Stimulated activated naive CD4-positive, alpha-beta T cell treated with Interleukin-2 at 50 U/mL for 16 hours (primary cell): Measurements from ENCODE around the gene TMEM242.
"Not testable (repeated sequence)": the region's sequence is repeated elsewhere in the genome, so short reads cannot be mapped to it uniquely, and the experiment has no call there.

Source experiments
- DNase-seq: peaks from one replicate; lab custom pipeline; 2025; lab: John Stamatoyannopoulos, UW

Gene TMEM242

GRCh38 chr6:157323966-157324300, 614 bp upstream of the TMEM242 start:
- DNase-seq, result no peak

GRCh38 chr6:157322792-157323254, 496 bp downstream of the TMEM242 start:
- DNase-seq, result no peak

GRCh38 chr6:157316871-157317814, 6.2 kb downstream of the TMEM242 start:
- DNase-seq, result no peak

GRCh38 chr6:157314705-157315321, 8.5 kb downstream of the TMEM242 start:
- DNase-seq, result no peak

DNA sequence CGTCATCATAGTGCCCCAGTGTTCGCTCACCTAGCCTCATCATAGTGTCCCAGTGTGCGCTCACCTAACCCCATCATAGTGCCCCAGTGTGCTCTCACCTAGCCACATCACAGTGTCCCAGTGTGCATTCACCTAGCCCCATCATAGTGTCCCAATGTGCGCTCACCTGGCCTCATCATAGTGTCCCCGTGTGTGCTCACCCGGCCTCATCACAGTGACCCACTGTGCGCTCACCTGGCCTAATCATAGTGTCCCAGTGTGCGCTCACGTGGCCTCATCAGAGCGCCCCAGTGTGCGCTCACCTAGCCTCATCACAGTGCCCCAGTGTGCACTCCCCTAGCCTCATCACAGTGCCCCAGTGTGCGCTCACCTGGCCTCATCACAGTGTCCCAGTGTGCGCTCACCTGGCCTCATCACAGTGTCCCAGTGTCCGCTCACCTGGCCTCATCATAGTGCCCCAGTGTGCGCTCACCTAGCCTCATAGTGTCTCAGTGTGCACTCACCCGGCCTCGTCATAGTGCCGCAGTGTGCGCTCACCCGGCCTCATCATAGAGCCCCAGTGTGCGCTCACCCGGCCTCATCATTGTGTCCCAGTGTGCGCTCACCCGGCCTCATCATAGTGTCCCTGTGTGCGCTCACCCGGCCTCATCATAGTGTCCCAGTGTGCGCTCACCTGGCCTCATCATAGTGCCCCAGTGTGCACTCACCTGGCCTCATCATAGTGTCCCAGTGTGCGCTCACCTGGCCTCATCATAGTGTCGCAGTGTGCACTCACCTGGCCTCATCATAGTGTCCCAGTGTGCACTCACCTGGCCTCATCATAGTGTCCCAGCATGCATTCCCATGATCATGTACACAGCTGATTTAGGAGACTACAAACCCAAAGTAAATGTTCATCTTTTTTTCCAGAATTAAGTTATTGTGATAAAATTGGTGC, 9.5 kb downstream of the TMEM242 start:
- DNase-seq, result no peak

DNA sequence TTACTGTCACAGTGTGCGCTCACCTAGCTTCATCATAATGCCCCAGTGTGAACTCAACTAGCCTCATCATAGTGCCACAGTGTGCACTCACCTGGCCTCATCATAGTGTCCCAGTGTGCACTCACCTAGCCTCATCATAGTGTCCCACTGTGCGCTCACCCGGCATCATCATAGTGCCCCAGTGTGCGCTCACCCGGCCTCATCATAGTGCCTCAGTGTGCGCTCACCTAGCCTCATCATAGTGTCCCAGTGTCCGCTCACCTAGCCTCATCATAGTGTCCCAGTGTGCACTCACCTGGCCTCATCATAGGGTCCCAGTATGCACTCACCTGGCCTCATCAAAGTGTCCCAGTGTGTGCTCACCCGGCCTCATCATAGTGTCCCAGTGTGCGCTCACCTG, 10.6 kb downstream of the TMEM242 start:
- DNase-seq, result no peak

DNA sequence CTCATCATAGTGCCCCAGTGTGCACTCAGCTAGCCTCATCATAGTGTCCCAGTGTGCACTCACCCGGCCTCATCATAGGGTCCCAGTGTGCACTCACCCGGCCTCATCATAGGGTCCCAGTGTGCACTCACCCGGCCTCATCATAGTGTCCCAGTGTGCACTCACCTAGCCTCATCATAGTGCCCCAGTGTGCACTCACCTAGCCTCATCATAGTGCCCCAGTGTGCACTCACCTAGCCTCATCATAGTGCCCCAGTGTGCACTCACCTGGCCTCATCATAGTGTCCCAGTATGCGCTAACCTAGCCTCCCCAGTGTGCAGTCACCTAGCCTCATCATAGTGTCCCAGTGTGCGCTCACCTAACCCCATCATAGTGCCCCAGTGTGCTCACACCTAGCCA, 12.6 kb downstream of the TMEM242 start:
- not testable (repeated sequence) for DNase-seq

- no peak for DNase-seq
Measured at GRCh38 chr6:157307661-157308060, 15.7 kb downstream of the TMEM242 start.

DNA sequence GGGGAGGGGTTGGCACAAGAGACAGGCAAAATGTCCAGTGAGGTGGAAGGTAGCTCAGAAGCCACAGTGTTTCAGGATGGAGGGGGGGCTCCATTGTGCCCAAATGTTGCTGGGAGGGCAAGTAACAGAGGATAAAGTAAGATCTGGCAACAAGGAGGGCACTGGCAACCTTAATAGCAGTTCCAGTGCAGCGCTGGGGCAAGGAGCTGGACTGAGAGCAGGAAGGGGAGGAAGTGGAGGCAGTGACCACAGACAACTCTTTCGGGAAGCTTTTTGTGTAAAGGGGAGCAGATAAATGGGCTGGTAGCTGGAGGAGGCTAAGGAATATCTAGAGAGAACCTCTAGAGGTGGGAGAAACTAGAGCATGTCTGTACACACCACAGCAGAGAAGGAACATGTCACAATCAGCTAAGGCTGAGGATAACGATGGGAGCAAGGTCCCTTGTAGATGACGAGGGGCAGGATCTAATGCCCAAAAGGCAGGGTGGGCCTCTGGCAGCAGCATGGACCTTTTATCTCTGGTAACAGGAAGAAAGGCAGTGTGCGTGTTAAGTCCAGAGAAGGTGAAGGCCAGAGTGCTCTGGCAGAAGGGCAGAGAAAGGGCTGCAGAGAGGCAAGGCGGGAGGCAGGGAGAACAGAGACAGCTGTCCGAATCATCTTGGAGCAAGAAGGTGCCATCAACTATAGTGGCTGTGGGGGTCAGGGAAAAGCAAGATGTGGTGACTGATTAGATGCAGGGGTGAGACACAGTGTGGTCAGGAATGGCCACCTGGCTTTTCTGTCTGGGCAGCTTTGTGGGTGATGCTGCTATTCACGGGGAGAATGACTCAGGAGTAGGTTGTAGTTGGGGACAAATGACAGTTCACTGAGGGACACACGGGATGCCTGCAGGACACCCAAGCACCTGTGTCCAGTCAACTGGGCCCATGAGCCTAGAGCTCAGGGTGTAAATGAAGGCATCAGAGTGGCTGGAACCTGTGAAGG, 17.4 kb downstream of the TMEM242 start:
- DNase-seq, result no peak

DNA sequence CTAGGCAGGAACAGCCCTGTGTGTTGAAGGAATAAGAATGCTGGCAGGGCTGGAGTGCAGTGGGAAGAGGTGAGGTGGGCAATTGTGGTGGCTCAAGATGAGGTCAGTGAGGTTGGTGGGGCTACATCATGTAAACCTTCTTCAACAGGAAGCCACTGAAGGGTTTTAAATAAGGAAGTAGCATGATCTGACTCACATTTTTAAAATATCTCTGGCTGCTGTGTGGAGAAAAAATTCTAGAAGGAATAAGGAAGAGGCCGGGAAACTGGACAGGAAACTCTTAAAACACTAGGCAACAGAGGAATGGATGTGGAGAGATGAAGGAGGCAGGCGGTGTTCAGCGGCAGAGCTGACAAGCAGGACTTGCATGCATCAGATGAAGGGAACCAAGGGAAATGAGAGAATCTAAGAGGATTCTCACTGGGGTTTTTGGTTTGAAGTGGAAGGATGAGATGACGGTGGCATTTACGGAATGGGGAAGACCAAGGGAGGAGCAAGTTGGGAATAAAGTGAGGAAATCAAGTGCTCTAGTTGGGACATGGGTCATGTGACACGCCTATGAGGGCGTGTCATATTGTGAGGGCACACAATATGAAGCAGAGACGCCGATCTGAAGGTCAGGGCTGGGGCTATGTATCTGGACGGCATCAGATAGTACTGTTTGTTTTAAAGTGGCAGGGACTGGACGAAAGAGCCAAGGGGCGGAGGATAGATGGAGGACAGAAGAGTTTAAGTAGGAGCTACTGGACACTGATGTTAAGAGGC, 18.2 kb downstream of the TMEM242 start:
- no peak for DNase-seq

GRCh38 chr6:157302736-157303135, 20.6 kb downstream of the TMEM242 start:
- DNase-seq, result no peak

DNA sequence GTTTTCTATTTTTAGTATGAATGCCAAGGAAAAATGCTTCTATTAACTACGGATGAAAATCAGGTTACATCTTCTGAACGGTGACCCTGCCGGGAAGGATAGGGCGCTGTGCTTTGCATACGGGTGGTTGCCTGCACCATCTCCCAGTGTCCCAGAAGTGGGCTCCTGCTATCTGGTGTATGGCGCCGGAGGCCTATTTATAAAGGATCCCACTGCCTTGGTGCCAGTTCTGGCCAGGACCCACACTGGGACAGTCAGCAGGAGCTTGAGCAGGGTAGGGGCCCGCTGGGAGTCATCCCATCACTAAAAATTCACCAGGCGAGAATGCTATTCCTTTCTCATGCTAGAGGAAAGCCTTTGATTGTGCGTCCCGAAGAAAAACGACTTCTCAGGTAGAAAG, 22.9 kb downstream of the TMEM242 start:
- no peak for DNase-seq

DNA sequence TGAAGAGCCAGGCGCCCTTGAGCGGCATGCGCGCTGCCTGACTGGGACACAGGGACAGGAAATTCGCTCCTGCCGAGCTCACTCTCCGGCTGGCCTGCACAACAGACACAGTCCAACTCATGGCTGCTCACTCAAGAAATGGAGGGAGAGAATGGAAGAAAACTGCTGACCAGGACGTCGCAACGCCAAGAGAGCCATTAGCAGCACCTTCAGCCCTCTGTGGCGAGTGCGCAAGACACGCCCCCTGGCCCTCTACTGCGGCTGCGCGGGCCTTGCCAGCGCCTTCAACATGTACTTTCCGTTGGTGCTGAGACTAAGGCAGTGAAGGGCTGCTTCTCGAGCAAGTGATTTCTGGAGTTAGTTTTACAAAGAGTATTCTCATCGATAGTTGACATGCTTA, 23.3 kb downstream of the TMEM242 start:
- no peak for DNase-seq

DNA sequence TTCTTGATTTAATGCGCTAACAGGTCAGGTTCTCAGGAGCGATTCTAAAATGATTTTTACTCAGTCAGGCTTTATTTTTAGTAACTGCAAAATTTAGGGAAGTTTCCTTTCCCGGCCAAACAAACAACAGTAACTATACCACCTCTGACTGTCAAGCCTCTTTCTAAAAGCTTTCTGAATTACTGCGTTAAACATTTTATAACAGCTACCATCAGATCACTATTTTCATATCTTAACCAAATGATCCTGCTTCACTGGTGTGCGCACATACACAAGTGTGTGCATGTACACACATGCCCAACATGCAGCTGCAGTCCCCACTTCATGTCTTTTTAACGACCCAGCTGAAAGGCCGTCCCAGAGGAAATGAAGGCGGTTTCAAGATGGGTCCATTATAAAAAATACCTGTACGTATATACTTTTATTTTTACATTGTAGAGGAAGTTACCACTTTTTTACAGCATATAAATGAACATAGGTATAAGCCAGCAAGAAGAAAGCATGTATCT, 25.0 kb downstream of the TMEM242 start:
- DNase-seq, result no peak

- no peak for DNase-seq
Measured at GRCh38 chr6:157294654-157295053, 28.7 kb downstream of the TMEM242 start.

- no peak for DNase-seq
Measured at GRCh38 chr6:157293780-157294179, 29.5 kb downstream of the TMEM242 start.

GRCh38 chr6:157292202-157292601, 31.1 kb downstream of the TMEM242 start:
- no peak for DNase-seq

DNA sequence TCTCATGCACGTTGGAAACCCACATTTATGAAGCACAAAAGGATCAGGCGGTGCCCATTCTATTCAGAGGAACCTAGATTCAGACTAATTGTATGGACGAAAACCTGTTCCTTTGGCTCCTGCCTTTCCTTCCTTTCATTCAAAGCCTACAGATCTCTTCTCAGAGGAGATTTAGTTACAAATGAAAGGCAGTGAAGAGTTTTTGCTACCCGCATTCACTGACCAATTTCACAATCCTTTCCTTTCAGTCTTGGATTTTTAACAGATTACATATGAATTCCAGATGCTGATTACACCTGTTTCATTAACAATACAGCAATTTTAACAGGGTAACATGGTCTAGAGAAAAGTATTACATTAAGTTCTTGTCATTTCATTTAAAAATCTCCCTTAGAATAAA, 32.0 kb downstream of the TMEM242 start:
- no peak for DNase-seq

DNA sequence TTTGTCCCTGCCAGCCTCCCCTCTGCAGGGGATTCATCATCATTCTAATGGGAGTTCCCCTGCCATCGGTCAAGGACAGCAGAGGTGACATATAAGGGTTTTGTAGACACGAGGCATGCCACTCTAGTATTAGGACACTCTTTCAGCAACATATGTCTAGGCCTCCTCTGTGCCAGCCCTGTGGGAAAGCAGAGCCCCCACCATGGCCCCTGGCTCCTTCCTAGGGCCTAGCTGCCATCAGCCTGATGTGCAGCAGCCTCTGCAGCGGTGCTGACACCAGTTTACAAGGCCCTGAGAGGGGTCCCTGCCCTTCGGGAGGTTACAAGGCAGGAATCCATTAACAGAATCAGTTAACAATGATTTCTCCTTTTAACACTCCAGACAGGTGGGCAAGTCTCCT, 32.5 kb downstream of the TMEM242 start:
- no peak for DNase-seq

DNA sequence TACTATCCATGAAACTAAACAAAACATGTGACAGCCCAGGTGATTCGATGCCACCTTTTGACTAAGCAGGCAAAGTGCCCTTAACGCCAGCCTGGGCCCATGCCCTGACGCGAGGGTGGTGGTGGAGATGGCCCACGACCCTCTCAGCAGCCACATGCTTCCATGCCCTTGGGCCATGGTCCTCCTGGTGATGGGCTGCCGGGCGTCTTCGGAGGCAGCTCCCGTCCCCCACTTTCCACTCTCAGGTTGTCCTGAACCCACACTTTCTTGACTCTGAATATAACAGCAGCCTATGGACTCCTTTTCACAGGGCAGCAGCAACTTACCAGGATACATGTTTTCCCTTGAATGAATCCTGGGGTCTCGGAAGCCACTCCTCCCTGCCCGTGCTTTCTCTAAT, 33.6 kb downstream of the TMEM242 start:
- no peak for DNase-seq
